GDM1 (cell line): Measurements from ENCODE around the gene ARCN1.
"Not testable (repeated sequence)": the region's sequence is repeated elsewhere in the genome, so short reads cannot be mapped to it uniquely, and the experiment has no call there.

ENCODE experiments used
- DNase-seq: peaks from one replicate; lab custom pipeline; 2025; lab: John Stamatoyannopoulos, UW

ARCN1 gene

GRCh38 chr11:118544647-118545010, 27.6 kb upstream of the ARCN1 start:
- DNase-seq: no peak

GRCh38 chr11:118545533-118545932, 26.7 kb upstream of the ARCN1 start:
- DNase-seq: no peak

- DNase-seq: no peak
Measured at GRCh38 chr11:118547132-118547531, 25.1 kb upstream of the ARCN1 start.

GRCh38 chr11:118552341-118552740, 19.9 kb upstream of the ARCN1 start:
- no peak for DNase-seq

GRCh38 chr11:118560806-118561205, 11.4 kb upstream of the ARCN1 start:
- no peak for DNase-seq

- no peak for DNase-seq
Measured at GRCh38 chr11:118565051-118565450, 7.2 kb upstream of the ARCN1 start.

GRCh38 chr11:118569670-118570069, 2.5 kb upstream of the ARCN1 start:
- DNase-seq: no peak

DNA sequence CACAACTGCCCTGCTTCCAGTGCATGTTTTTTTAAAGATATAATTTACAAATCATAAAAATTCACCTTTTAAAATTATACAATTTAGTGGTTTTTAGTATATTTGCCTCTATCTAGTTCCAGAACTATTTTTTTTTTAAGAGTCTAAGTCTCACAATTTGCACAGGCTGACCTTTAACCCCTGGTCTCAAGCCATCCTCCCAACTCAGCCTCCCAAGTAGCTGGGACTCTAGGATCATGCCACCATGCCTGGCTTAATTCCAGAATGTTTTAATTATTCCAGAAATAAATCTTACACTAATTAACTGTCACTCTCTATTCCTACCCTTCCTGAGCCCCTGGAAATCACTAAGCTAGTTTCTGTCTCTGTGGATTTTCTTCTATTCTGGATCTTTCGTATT, 1.4 kb upstream of the ARCN1 start:
- no peak for DNase-seq

DNA sequence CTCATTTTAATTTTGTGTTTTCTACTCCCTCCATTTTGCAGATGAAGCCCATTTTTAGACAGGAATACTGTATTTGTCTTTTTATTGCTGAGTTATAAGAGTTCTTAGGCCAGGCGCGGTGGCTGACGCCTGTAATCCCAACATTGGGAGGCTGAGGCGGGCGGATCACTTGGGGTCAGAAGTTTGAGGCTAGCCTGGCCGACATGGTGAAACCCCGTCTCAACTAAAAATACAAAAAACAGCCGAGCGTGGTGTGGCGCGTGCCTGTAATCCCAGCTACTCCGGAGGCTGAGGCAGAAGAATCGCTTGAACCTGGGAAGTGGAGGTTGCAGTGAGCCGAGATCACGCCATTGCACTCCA, 528 bp upstream of the ARCN1 start:
- not testable (repeated sequence) for DNase-seq

- DNase-seq: no peak
Measured at GRCh38 chr11:118572981-118573550, 857 bp downstream of the ARCN1 start.

DNA sequence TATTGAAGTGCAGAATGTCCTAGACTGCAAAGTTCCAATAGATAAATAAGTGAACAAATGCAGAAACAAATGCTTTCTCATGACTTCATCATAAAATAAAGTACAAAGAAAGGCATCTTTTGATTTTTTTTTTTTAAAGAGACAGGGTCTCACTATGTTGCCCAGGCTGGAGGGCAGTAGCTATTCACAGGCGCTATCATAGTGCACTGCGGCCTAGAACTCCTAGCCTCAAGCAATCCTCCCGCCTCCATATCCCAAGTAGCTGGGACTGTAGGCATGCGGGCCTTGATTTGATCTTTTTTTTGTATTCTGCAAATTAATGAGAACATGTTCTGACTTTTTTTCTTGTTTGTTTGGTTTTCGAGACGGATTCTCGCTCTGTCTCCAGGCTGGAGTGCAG, 2.4 kb downstream of the ARCN1 start:
- no peak for DNase-seq

GRCh38 chr11:118577995-118578394, 5.8 kb downstream of the ARCN1 start:
- not testable (repeated sequence) for DNase-seq

GRCh38 chr11:118581057-118581456, 8.8 kb downstream of the ARCN1 start:
- DNase-seq: no peak

DNA sequence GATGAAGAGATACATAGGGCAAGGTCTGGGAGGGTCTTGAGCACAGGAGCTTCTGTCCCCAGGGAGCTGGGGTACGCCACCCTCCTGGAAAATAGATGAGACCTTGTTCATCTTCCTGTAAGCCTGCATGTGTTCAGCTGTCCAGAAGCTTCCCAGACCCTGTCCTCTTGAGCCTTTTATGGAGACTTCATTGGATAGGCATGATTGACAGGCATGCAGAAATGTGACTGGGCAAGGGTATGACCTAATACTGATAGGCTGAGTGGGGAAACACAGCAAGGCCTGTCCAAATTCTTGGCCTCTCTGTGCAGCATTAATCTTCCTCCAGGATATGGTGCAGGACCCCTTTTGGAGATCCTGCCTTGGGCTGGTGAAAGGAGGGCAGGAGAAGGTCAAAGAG, 15.7 kb downstream of the ARCN1 start:
- no peak for DNase-seq

DNA sequence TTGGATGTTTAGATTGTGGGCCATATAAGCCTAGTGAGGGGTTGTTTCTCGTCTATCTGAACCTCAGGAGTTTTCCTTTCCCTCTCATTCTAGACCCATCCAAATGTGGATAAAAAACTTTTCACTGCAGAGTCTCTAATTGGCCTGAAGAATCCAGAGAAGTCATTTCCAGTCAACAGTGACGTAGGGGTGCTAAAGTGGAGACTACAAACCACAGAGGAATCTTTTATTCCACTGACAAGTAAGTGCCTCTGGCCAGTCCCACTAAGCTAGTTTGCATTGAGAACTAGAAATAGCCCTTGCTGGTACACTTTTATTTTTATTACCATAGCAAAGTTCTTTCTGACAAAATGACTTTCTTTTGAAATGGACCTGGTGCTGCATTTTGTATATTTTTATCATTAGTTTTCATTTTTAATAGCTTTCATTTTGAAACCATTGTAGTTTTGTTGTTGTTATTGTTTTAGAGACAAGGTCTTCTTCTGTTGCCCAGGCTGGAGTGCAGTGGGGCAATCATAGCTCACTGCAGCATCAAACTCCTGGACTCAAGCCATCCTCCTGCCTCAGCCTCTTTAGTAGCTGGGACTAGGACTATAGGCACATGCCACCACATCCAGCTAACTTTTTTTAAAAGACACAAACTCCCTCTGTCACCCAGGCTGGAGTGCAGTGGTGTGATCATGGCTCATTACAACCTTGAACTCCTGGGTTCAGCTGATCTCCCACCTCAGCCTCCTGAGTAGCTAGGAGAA, 20.6 kb downstream of the ARCN1 start:
- DNase-seq: no peak

- DNase-seq: not testable (repeated sequence)
Measured at GRCh38 chr11:118594984-118595383, 22.8 kb downstream of the ARCN1 start.

DNA sequence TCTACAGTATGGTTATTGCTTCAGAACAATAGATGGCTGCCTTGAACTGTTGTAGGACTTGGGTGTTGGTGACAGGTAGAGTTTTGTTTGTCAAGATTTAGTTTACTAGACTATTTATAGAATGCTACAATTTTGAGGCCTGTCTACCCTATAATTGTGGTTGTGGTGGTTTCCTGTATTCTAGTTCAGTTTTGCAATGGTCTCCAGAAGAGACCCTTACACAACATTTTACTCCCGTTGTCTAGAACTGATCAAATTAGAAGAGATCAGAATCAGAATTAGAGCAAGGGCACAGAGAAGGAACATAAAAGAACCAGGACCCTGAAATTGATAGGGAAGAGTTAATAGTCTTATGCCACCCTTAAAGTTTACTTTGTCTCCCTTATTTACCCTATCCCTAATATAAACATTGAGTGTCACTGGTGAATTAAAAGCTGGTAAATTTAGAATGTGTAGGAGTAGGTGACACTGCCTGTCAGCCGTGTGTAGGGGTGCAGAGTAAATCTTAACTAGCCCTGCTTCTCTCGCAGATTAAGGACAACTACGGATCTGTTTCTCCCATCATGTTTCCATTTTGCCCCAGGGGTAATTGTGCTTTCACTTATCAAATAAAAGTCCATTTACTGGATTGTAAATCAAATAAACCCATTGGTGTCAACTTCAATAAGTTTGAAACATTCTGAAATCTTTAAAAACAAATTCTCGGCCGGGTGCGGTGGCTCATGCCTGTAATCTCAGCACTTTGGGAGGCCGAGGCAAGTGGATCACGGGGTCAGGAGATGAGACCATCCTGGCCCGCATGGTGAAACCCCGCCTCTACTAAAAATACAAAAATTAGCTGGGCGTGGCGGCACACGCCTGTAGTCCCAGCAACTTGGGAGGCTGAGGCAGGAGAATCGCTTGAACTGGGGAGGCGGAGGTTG, 24.3 kb downstream of the ARCN1 start:
- no peak for DNase-seq

DNA sequence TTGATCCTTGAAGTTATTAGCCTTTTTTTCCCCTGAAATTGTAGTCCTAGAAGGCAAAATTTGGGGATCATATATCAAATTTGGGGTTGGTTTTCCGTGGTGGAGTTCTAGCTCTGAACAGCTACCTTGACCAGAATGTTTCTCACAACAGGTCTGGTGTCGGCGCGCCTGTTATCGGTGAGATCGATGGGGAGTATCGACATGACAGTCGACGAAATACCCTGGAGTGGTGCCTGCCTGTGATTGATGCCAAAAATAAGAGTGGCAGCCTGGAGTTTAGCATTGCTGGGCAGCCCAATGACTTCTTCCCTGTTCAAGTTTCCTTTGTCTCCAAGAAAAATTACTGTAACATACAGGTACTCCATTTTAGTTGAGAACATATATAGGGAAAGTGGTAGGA, 25.3 kb downstream of the ARCN1 start:
- no peak for DNase-seq

GRCh38 chr11:118602331-118602730, 30.1 kb downstream of the ARCN1 start:
- no peak for DNase-seq

DNA sequence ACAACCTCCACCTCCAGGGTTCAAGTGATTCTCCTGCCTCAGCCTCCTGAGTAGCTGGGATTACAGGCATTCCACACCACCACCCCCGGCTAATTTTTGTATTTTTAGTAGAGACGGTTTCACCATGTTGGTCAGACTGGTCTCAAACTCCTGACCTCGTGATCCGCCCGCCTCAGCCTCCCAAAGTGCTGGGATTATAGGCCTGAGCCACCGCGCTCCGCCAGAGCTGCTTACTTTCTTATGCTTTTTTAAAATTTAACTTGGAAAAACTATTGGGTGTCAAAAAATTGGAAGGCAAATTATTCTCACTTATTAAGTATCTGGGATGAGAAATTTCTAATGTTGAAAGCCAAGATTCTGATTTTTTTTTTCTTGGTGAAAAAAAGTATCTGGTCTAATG, 31.5 kb downstream of the ARCN1 start:
- not testable (repeated sequence) for DNase-seq

- no peak for DNase-seq
Measured at GRCh38 chr11:118604566-118604965, 32.4 kb downstream of the ARCN1 start.

DNA sequence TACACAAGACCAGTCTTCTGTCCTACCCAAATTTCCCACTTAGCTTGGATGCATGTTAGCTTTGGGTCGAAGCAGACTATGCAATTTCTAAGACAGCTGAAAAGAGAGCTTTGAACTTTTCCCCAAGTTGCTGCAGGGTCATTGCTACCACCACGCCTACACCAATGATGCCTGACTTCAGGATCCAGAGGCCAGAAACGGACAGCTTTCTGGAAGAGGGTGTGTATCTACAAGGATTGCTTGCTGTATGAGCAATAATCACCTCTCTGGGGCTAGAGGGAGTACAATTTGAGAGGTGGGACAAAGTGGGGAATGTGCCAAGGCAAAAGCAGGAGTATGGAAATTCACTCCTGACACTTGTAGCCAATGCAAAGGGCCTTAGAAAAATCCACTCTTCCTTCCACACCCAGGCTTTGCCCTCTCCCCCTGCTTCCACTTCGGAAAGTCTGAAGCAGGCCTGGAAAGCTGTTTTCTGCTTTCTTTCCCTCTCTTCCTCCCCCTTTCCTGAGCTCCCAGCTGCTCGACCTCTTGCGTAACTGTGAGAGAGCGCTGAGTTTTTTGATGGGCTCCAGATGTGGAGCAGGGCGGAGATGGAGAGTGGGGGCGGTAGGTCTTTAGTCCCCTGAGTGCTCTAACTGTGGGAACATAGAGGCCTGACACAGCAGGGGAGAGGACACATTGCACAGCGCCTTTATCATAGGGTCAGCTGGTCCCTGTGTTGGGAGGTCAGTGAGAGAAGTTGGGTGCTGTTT, 33.1 kb downstream of the ARCN1 start:
- no peak for DNase-seq
